HG02798 (cell line): ENCODE data around the gene RPL18A.

ENCODE experiments used
- ATAC-seq: cut with Tn5 transposase; IDR thresholded peaks from one replicate; pipeline ENCODE4 v1.9.1; 2021; ENCODE audit warnings: mild to moderate bottlenecking; ENCODE audit not compliant: unreplicated experiment, poor library complexity

The RPL18A gene

DNA sequence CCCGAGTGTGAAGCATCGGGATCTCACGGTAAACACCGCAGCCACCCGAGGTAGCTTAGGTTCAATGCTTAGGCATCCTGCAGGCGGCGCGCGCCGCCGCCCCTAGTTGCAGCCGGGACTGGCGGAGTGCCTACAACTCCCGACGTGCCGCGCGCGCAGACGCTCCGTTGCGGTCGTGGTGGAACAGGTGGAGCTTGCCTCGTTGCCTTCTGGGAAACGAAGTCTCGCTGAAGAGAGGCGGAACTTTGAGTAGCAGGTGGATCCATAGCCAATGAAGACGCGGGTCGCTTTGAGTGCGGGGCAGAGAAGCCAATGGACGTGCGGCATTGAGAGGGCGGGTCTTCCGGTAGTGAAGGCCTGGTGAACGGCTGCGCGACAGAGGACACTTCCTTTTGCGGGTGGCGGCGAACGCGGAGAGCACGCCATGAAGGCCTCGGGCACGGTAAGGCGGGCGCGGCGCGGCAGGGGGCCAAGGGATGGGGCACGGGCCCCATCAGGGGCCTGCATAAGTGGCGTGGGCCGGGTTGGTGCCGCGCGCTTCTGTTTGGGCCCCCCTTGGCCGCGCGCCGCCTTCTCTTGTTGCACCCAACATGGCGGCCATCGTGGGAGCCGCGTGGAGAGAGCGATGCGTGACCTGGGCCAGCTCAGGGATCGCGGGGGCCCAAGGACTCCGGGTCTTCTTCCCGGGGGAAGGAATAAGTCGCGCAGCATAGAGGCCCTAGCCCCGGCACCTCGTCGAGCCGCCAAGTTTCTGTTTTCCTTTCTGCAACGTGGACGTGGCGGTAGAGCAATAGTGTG is at the start of gene RPL18A:
RPL18A (plus strand) TSS at position 378 of the 798 bp plus-strand sequence; CDS start at position 425, 47 bp downstream.
- ATAC-seq: peak; percentile 98

DNA sequence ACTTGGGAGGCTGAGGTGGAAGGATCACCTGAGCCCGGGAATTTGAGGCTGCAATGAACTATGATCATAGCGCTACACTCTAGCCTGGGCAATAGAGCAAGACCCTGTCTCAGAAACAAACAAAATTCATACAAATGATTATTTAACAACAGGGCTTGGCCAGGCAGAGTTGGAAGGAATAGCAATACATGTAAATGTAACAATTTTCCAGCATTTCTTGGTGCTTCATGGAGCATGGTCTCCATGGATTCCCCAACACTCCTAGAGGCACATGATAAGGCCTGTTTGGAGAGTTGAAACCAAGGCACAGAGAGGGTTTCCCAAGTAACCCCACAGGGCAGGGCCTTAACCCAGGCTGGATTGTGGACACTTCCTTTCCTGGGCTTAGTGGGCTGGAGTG is 48.6 kb upstream of the RPL18A start:
- no peak for ATAC-seq

DNA sequence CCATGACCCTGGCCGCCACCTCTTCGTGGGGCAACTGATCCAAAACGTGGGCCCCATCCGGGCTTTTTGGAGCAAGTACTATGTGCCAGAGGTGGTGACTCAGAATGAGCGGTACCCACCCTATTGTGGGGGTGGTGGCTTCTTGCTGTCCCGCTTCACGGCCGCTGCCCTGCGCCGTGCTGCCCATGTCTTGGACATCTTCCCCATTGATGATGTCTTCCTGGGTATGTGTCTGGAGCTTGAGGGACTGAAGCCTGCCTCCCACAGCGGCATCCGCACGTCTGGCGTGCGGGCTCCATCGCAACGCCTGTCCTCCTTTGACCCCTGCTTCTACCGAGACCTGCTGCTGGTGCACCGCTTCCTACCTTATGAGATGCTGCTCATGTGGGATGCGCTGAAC is 48.0 kb upstream of the RPL18A start:
- ATAC-seq: no peak

DNA sequence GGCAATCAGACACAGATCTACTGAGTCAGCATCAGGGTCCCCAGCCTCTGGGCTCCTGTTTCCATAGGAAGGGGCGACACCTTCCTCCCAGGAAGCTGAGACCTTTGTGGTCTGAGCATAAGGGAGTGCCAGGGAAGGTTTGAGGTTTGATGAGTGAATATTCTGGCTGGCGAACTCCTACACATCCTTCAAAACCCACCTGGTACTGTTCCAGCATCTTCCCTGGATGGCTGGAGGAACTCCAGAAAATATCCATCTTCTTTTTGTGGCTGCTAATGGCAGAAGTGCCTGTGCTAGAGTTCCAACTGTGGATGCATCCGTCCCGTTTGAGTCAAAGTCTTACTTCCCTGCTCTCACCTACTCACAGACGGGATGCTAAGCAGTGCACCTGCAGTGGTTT is 47.6 kb upstream of the RPL18A start:
- no peak for ATAC-seq

DNA sequence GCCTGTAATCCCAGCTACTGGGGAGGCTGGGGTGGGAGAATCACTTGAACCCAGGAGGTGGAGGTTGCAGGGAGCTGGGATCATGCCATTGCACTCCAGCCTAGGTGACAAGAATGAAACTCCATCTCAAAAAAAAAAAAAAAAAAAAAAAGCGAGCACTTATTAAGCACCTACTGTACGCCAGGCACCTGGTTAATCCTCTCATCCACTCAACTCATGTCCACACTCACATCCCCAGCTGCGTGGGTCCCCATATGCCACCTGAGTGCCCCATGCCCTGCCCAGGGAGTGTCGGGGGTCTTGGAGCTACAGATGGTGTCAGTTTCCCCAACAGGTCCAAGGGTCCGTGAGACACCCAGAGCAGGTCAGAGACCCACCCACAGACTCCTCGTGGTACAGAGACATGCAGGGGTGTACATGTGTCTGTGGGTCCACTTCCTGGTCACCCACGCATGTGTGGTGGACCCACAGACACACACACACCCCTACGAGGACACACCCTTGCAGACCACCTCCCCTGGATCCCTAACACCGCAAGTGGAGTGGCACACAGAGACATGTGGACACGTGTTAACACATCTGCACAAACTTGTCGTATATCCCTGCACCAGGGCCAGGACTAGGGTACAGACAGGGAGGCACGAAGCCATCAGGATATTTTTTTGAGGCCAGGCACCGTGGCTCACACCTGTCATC is 41.9 kb upstream of the RPL18A start:
- no peak for ATAC-seq

DNA sequence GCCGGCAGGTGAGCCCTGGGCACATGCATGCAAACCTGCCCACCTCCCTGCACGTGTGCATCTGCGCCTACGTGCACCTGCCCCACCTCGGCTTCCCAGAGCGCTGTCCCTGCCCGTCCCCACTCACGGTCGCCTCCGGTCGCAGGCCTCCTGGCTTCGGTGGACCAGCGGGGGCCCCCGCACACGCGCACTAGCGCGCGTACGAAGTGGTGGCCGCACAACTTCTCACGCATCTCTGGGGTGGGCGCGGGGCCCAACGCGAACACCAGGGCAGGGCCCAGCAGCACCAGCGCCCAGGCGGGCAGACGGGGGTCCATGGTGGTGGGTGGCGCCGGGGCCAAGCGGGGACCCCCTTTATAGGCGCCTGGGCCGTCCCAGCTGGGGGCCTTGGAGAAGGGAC is 38.5 kb upstream of the RPL18A start, which contains the start of gene INSL3:
INSL3 (minus strand) TSS at position 330 of the 400 bp plus-strand sequence; CDS start at position 317, 13 bp downstream.
- no peak for ATAC-seq

DNA sequence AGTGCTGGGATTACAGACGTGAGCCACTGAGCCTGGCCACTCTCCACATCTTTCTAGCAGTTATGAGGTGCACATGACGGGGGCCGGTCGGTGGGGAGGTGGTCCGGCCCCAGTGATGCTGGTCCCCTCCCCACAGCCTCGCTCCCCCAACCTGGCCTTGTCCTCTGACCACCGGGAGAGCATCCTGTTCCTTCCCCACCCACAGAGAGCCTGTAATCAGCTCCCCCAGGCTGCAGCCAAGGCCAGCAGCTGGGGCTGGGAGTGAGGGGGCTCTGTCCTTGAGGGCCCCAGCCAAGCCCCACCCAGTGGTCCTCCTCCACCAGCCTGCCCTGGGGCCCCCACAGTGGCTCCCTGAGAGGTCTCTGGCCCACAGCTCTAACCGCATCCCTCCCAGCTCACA is 35.4 kb upstream of the RPL18A start:
- ATAC-seq: no peak

DNA sequence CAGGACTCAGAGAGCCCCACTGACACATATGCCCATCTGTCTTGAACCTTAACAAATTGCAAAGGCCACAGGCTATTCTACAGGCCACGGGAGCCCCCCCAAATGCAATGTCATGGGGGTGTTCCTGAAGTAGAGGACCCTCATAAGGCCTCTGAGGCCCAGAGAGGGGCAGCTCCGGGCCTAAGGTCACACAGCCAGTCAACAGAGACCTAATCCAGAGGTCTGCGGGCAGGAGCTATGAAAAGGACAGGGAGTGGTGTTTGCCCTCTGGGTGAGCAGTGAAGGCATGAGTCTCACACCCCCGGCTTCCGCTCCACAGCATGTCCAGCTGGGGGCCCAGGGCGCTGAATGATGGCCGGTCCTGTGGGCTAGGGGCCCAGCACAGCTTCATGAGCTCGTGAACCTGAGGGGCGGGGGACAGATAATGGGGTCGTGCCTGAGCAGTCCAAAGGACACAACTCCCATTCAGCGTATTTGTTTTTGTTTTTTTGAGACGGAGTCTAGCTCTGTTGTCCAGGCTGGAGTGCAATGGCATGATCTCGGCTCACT is 33.1 kb upstream of the RPL18A start:
- no peak for ATAC-seq

DNA sequence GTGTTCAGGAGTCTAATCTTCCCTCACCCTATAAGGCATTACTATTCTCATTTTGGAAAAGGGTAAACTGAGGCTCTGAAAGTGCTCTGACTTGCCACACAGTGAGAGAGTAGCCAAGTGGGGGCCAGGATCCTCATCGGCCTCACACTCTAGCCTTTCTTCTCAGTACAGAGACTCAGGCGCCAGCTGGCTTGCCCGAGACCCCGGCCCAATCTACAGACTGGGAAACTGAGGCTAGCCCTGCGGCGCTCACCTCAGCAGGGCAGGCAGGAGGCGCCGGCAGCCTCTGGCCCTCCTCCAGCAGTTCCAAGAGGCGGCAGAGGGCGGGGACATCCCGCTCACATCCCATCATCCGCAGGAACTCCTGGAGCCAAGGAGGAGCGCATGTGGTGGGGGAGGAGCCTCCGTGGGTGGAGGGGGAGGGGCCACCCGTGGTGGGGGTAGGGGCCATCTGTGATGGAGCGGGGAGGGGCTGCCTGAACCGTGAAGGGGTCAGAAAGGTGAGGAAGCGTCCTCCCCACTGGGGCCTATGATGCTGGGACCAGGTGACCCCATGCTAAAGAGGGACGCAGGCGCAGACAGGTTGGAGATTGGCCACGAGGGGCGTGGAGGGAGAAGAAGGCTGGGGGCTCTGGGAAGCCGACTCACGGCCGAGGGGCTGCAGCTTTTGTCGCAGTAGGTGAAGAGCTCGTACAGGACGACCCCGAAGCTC is 29.7 kb upstream of the RPL18A start:
- ATAC-seq: no peak

DNA sequence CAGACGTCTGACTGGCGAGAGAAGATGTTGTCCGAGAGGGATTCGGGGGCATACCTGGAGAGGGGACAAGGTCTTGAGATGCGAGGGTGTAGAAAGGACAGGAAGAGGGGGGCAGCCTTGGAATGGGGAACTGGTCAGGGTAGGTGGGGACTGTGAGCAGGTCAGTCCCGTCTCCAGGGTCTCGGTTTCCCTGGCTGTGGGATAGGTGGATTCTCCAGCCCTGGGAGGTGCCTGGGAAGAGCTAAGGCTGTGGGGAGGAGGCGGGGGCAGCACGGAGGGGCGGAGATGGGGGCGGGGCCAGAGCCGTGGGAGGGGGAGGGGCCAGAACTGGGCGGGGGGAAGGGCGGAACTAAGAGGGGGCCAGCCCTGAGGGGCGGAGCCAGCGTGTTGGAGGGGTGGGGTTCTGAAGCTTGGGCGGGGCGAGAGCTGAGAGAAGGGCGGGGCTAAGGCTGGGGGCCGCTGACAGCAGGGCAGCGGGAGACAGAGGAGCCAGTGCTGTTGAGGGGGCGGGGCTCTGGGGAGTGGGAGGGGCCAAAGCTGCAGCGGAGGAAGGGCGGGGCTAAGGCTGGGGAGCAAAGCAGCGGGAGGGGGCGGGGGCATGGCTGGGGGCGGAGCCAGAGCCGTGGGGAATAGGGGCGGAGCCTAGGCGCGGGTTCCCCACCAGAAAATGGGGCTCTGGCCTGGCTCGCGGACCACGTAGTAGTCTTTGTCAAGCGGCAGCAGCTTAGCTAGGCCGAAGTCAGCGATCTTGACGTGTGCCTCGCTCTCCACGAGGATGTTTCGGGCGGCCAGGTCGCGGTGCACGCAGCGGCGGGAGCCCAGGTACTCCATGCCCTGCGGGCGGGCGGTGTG is 28.9 kb upstream of the RPL18A start:
- no peak for ATAC-seq

DNA sequence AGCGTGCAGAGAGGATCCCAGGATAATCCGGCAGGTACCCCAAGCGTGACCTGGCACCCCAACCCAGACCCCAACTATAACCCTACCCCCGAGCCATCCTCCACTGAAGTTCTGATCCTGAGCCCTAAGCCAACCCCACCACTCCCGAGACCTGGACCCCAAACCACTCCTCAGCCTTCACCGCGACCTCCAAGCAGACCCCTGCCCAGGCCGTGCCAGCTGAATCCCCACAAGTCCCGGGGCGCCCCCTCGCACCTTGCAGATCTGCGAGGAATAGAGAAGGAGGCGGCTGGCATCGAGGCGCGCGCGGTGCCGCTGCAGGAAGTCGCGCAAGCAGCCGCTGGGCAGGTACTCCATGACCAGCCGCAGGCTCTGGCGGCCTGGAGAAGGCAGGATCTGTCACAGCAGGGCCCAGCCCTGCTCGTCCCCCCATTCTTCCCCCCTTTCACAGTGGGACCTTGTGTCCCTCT is 28.3 kb upstream of the RPL18A start:
- ATAC-seq: no peak

DNA sequence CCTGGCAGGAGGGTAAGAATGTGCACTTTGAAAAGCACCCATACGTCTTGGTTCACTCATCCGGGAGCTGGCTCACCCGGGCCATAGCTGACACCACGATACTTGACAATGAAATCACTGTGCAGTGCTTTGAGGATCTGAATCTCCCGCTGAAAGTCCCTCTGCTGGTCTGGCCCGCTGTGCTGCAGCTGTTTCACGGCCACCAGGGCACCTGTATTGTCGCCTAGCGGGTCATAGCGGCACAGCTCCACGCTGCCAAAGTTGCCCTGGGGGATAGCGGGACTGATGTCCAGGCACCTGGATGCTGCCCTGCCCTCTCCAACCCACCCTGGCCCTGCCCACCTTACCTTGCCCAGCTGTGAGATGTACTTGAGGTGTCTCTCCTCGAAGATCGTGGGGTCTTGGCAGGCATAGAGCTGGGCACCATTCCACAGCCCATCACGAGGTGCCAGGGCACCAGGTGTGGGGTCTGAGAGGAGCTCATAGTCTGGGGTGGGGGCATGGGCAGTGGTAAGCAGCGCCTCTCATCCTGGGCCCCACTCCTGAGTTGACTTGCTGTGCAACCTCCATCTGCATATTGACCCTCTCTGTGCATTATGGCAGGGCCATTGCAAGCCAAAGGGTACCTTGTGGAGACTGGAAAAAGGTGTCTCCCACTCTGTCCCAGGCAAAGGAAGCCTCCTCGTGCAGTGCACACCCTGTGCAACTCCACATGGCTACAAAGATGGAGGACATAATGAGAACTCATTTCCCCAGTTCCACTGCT is 27.1 kb upstream of the RPL18A start:
- no peak for ATAC-seq

DNA sequence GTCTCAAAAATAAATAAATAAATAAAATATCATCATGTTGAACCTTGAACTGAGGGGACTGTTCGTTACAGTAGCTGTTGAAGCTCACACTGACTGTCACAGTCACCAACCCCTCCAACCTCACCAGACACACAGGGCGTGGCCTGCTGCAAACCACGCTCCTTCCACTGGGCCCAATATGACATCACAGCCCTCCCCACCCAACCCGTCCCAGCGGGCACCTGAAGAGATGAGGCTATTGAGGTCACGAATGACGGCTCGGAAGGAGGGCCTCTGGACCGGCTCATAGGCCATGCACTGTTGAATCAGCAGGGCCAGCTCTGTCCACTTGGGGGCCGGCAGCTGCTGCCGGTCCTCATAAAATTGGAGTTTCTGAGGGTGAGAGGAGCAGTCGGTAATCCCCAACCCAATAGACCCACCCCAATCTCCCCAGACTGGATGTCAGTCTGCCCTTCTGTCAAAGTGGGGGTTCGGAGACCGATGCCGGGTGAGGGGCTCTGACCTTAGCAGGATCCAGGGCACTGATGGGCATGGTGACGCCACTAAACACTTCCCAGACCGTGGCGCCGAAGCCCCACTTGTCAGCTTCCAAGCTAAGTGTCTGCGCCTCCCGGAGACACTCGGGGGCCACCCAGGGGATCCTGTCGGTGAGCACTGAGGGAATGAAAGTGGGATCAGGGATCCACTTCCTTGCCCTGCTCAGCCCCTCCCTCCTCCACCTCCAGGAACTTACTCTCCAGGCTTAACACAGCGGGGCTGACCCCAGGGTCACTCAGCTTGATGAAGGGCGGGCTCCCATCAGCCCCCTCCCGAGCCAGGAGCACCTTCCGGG is 25.1 kb upstream of the RPL18A start:
- ATAC-seq: no peak

DNA sequence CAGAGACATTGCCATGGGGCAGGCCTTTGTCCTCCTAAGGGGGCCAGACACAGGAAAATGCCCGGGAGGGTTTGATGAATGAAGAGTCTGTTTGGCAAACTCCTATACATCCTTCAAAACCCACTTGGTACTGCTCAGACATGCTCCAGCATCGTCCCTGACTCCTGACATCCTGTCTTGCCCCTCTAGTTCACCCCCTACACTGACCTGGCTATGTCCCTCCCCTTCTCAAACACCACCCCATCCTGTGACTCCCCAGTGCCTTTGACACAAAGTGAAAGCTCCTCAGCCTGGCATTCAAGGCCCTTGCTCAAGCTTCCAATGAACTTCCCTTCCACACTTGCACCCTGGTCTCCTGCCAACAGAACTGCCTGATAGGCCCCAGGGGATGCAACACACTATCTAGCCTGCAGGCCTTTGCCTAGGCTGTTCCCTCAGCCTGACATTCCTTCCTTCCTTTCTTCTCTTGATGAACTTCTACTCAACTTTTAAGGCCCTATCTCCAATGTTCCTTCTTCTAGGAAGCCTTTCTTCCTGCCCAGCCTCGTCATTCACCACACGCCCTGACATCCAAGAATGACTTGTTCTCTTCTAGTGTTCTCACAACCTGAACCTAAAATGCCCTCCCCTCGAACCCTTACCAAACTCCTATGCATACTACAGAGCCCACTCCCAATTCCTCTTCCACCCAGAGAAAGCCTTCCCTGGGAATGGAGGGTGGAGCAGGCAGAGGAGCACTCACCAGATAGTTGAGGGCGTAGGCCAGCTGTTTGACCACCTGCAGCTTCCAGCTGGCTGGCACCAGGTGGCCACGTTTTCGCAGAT is 24.3 kb upstream of the RPL18A start:
- ATAC-seq: no peak

DNA sequence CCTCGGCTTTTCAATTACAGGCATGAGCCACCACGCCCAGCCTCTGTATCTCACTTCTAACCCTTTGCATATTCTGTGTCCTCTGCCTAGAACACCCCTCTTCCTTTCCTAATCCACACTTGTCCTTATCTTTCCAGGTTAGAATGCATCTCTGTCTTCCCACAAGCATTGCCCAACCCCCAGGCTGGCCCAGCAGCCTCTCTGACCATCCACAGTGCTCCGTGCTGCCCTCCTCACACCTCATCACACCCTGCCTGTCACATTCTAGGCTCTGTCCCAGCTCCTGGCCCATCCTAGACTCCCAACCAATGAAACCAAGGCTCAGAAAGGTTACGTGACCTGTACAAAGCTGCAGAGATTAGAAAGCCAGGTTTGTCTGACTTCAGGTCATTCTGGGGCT is 23.2 kb upstream of the RPL18A start:
- no peak for ATAC-seq

DNA sequence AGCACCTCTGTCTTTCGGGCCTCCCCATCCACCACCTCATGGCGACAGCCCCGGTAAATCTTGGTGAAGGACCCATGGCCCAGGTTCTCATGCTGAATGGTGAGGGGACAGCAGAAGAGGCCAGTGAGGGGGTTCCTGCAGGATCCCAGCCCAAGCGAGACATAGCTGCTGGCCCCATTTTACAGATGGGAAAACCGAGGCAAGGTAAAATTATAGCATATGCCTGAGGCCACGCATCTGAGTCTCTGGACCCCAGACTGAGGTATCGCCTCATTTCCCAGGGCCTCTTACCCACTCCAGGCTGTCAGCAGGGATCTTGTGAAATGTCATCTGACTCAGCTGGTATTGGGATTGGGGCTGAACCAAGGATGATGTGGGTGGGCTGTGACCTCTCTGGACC is 21.7 kb upstream of the RPL18A start:
- ATAC-seq: no peak

DNA sequence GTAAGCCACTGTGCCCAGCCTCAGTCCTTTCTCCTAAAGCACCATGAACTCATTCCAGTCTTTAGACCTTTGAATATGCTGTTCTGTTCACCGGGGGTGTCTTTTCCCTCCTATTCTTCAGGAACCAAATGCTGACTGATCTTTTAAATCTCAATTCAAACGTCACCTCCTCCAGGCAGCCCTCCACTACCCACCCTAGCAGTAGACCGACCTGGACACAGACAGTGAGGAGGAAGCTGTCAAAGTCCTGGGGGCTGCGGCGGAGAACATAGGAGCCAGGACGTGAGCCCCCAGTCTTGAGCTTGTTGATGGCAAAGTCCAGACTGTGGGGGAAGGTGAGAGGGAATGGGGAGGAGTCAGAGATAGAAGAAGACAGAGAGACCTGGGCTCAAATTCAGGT is 19.7 kb upstream of the RPL18A start:
- no peak for ATAC-seq
